HG03175 (cell line): ENCODE measurements around the gene ARFGAP3.

Experiments used
- ATAC-seq: cut with Tn5 transposase; IDR thresholded peaks from one replicate; pipeline ENCODE4 v1.9.1; 2021; ENCODE audit warnings: mild to moderate bottlenecking, moderate library complexity; ENCODE audit not compliant: unreplicated experiment

ARFGAP3 gene

GRCh38 chr22:42825796-42826195 lies 31.3 kb downstream of the ARFGAP3 start:
- no peak for ATAC-seq

- no peak for ATAC-seq
Observed at GRCh38 chr22:42821386-42821785, 35.7 kb downstream of the ARFGAP3 start.

DNA sequence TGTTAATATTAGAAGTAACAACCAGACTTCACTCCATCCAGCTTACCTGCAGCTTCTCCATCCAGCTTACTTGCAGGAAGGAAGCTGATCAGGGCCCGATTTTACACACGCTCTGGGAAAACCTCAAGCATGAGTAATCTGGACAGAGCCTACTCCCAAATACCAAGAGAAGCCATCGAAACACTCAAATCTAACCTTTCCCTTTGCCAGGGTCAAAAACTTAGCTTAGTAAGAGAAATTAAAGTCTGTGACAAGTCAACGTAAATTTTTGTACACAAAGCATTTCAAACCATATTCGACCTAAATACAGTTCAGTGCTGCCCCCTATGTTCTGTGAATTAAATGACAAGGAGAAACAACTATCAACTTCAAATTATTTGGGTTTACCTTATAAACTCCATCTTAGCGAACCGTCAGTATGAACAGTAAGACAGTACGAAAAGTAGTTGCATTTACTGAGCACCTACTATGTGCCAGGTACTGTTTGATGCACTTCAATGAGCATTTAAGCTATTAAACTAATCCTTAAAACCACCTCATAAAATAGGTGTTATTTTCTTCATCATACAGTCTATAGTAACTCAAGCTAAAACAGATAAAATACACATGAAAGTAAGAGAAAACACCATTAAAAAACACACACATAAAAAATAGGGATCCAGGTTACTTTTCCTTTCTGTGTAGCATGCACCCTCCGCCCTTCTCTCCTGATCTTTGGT lies 36.9 kb downstream of the ARFGAP3 start:
- no peak for ATAC-seq

DNA sequence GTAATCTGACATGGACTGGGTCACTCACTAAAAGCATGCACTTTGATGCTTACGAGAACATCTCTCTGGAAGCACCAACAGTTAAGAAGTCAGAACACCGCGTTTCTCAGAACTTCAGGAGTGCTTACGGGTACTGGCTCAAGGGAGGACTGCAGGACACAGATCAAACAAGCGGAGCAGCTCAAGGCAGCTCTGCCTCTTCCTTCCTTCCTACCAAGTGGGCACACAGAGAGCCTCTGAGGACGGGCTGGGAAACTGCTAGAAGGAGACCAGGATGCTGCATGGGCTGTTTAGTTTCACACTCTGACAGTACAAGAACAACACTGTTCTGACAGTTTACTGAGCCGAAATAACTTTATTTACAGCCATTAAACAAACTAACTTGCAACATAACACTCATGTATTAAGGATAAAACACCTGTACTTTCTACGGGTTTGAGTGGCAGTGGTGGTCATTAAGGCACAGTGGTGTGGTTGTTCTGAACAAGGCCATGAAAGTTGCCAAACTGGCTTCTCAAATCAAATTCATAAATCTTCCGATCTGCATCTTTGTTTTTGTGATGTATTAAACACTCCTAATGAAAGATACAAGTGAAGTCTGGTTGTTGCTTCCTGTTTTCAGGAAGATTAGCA lies 37.5 kb downstream of the ARFGAP3 start:
- no peak for ATAC-seq

- ATAC-seq: no peak
Observed at GRCh38 chr22:42817556-42817955, 39.5 kb downstream of the ARFGAP3 start.

GRCh38 chr22:42816336-42816735 lies 40.7 kb downstream of the ARFGAP3 start:
- no peak for ATAC-seq

- no peak for ATAC-seq
Observed at GRCh38 chr22:42814616-42815015, 42.5 kb downstream of the ARFGAP3 start.

DNA sequence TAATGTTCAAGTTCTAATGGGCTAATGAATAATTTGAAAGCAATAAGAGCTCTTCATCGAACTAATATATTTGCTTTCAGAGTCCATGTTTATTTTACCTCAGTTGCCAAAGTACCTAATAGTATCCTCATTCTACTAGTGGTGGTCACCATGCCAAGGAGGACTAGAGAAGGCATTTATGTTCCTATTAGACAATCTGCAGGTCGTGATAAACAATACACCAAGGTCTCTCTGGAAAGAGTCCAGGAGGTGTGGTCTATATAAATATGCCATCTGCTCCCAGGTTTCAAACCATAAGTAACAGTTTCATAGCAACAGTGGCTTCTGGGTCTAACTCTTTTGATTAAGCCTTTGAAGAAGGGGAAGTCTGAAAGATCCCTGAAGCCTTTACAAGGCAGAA lies 42.9 kb downstream of the ARFGAP3 start:
- no peak for ATAC-seq

DNA sequence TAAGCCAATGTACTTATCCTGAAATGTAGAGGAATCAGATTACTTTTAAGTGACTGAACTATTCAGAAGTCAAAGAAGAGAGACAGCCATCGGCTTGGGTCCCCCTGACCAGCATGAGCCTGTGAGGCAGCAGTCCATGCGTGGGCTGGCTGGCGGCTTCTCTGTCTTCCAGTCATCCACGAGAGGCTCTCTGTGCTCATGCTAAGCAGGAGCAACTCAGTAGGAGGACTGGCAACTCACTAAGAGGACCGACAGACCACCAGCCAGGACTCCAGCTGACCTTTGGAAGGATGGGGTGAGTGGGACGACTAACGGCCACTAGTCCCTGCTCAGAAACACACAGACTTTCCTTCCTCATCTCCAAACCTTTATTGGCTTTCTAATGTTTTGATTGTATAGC lies 43.6 kb downstream of the ARFGAP3 start:
- no peak for ATAC-seq

- ATAC-seq: no peak
Observed at GRCh38 chr22:42811459-42811858, 45.6 kb downstream of the ARFGAP3 start.

GRCh38 chr22:42808521-42808920 lies 48.6 kb downstream of the ARFGAP3 start:
- no peak for ATAC-seq

DNA sequence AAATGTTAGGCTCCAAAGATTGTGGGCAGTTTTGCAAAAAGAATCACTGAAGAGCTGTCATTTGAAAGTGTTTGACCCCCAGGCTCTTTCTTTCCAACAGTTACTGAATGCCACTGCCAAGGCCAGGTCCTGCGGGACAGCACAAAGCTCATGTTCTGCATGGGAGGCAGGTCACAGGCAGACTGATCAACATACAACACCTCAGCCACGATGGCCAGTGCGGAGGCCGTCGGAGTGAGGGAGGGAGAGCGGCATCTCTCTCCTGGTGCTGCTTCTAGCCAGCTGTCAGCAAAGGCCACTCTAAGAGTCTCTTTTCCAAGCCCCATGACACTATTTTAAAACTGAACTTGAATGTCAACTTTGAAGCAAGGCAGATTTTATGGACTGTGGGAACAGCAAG lies 49.9 kb downstream of the ARFGAP3 start:
- ATAC-seq: no peak

- no peak for ATAC-seq
Observed at GRCh38 chr22:42805998-42806830, 50.9 kb downstream of the ARFGAP3 start.

DNA sequence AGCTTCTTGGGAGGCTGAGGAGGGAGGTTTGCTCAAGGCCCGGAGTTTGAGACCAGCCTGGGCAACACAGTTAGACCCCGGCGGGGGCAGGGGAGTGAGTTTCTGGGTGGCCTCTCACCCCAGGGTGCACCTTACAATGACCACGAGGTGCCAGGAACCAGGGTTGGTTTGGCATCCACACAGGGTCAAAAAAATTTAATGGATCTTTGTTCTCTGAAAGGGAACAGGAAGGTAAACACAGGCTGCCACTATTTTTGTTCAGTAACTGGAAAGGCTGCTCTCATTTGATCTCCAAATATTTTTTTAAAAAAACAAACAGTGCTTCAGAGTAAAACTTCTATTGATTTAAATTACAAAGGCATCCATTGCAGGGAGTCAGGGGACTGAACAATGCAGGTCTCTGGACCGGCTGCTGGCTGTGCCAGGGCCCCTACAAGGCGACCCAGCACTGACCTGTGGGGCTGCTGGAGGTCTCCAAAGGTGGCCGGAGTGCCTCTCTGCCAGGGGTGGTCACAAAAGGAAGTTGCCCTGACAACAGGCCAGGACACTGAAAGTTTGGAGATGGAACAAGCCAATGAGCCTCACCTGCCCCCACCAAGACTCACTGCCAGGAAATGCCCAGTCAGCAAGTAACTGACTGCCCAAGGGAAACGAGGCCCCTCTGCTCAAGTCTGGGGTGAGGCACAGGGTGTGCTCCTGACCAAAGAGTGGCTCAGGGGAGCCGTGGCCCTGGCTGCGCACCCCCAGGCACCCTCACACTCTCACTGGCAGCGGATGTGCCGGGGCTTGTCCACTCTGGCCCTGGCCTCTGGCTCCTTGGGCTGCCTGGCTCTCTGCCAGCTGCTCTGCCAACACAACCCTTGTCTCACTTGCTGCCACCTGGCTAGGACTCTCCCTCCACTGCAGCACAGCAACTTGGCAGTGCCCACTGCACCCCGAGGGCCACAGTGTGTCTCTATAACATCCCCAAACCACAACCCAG lies 51.8 kb downstream of the ARFGAP3 start:
- ATAC-seq: no peak

DNA sequence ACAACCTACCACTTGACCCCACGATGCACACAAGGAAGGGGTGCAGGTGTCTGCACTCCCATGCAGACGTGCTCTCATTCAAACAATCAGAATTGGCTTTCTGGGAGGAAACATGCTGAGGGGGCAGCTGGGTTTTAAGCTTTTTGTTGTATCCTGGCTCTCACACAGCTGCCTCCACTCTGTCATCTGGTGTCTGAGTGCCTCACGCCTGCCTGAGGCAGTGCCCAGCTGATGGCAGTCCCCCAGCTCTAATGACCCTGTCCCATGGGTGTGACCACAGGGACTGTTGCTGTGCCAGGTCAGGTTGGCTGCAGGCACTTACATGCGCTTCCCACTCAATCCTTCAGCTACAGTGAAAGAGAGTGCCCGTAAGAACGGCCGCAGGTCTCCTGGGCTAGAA lies 53.7 kb downstream of the ARFGAP3 start:
- ATAC-seq: no peak

DNA sequence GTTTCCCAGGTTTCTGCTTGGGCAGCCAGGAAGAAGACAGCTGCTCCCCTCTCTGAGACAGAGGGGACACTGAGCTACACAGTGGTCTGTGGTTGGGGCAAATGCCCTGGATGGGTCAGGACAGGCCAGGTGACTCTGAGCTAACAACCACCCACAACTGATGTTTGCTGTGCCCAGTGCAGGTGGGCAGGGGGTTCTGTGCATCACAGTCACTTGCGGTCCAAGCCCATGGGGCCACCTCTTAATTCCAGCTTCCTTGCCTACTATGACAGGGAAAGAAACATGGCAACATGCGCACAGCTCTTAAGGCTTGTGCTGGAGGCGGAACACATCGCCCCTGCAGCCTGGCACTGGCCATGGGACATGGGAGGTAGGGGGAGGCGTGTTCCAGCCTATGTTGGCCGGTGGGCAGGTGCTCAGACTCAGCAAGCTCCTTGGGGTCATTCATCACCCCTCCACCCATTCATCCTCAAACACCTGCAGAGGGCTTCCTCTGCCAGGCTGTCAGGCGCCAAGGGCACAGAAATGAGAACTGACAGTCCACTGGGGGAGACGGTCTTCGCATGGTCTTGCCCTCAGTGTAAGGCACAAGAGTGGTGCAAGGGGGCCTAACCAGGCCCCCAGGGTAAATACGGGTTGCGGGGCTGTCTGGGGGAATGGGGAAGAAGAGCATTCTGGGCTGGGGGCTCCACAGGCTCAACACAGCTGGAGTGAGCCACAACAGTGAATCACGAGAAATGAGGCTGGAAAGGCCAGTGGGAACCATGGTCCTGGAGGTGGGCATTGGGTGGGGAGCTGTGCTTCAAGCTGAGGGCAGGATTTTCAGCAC lies 55.6 kb downstream of the ARFGAP3 start:
- ATAC-seq: no peak

DNA sequence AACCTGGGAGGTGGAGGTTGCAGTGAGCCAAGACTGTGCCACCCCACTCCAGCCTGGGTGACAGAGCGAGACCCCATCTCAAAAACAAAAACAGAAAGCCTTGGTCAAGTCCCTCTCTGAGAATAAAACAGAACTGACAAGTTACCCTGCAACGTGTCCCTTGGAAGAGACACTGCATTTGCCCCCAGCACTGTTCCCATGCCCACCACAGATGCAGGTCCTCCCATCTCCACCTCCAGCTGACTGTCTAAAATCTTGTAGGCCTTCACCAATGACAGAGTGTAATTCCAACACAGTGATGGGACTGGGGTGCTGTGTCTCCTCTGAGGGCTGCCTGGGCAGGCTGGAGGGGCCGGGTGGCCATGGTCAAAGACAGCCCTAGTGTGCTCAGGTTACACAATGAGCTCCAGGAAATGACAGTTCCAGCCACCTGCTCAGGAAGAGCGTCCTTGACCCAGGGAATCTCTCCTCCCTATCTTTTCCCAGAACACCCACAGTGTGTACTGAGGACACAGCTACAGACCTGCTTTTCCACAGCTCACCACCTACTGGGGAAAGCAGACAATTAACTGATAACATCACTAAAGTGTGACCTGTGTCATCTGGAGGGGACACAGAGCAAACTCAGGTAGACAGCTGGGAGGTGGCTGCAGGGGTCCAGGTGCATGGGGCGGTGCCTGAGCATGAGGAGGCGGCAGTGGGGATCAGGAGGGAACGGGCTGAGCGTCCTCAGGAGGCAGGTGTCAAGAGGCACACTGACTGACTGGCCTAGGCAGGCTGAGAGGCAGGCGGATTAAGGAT lies 56.4 kb downstream of the ARFGAP3 start:
- no peak for ATAC-seq

- no peak for ATAC-seq
Observed at GRCh38 chr22:42799461-42800405, 57.3 kb downstream of the ARFGAP3 start.
